ENCODE measurements around the gene TMEM272.

GRCh38 chr13:51823359-51823758 is 21.6 kb downstream of the TMEM272 start:
- no peak for TF ChIP-seq CTCF (IDR thresholded peaks at IDR 0.05)
- TF ChIP-seq POLR2A (IDR thresholded peaks at IDR 0.05; ENCODE audit: low read depth) = no peak
- TF ChIP-seq EP300 (IDR thresholded peaks at IDR 0.05) = no peak
- TF ChIP-seq POLR2AphosphoS5 (IDR thresholded peaks at IDR 0.05) = no peak

All from esophagus muscularis mucosa (tissue), 4 donors.